Immature natural killer cell (primary cell): ENCODE results near the gene PCSK7. TPM values are rescaled to one million over a fixed set of nuclear protein-coding genes. Genes with fewer than 3 reads are reported as not detected.

Source experiments
- DNase-seq, 3 donors: peaks; one replicate each; pipeline ENCODE4 v3.0.0; 2022; ENCODE audit warnings: mixed read lengths in 1 of 3
- H3K27ac Mint-ChIP-seq, 6 donors: one replicate each; pipeline ENCODE4 v1.8.0; 2020; ENCODE audit warnings: mixed read lengths in 6 of 6, mild to moderate bottlenecking in 5 of 6, inconsistent platforms in 4 of 6, moderate library complexity in 3 of 6
- H3K27me3 Mint-ChIP-seq, 3 donors: one replicate each; pipeline ENCODE4 v1.8.0; 2020 to 2021; ENCODE audit warnings: low read depth in 3 of 3, mild to moderate bottlenecking in 3 of 3, mixed read lengths in 3 of 3, moderate library complexity in 3 of 3, inconsistent platforms in 1 of 3
- H3K36me3 Mint-ChIP-seq, 3 donors: one replicate each; pipeline ENCODE4 v1.8.0; 2020; ENCODE audit warnings: mixed read lengths in 3 of 3, inconsistent platforms in 2 of 3, mild to moderate bottlenecking in 2 of 3
- H3K4me1 Mint-ChIP-seq, 2 donors: one replicate each; pipeline ENCODE4 v1.8.0; 2020; ENCODE audit warnings: inconsistent platforms in 2 of 2, mild to moderate bottlenecking in 2 of 2, mixed read lengths in 2 of 2, moderate library complexity in 1 of 2
- H3K4me3 Mint-ChIP-seq, 5 donors: one replicate each; pipeline ENCODE4 v1.8.0; 2020; ENCODE audit warnings: mild to moderate bottlenecking in 5 of 5, mixed read lengths in 5 of 5, inconsistent platforms in 3 of 5, moderate library complexity in 3 of 5
- H3K9me3 Mint-ChIP-seq, 6 donors: one replicate each; pipeline ENCODE4 v1.8.0; 2020; ENCODE audit warnings: mild to moderate bottlenecking in 6 of 6, mixed read lengths in 6 of 6, inconsistent platforms in 4 of 6, moderate library complexity in 3 of 6
- polyA plus RNA-seq, 3 donors: library from polyadenylated mRNA; unstranded; fragments of 300-500 nt; fragmentation: Illumina TruSeq; gene quantifications; one replicate each; pipeline ENCODE4 v1.2.3, GENCODE V29; 2021

Gene PCSK7
- polyA plus RNA-seq, 3 donors from 2014 or later, result 32.8 to 96.3 (median 38.8) TPM

- no peak for DNase-seq
- Mint-ChIP-seq H3K27ac (peak overlapping the region in 1 of 6 donors; percentile 22), H3K36me3 (no peaks in the 10 kb centered on the region), H3K4me3 (no peak overlapping the region), H3K9me3 (no peaks in the 10 kb centered on the region), H3K27me3 (no peaks in the 10 kb centered on the region), H3K4me1 (peaks cover 28 to 78% of the 10 kb centered on the region in 2 donors)
Observed at GRCh38 chr11:117154468-117154867, 77.4 kb downstream of the PCSK7 start.

Other genes starting within 250 kb of the PCSK7 start
- gene SIK3, start 133.6 kb downstream of the PCSK7 start, polyA plus RNA-seq, result 10 to 100 TPM in 2 of 3 donors, 1 to 10 TPM in 1; 3.7 to 26.2 (median 16.5) TPM
- gene PAFAH1B2, start 87.8 kb downstream of the PCSK7 start, polyA plus RNA-seq, result 10 to 100 TPM; 16.0 to 23.7 (median 17.5) TPM
- gene SIDT2, start 53.3 kb downstream of the PCSK7 start, polyA plus RNA-seq, result 1 to 10 TPM; 1.6 to 4.7 (median 1.7) TPM
- gene TAGLN, start 32.7 kb downstream of the PCSK7 start, polyA plus RNA-seq, result under 1 TPM; 0.08 to 0.40 (median 0.09) TPM
- 1 to 10 TPM; 5.3 to 9.8 (median 8.9) TPM for gene RNF214, start 598 bp upstream of the PCSK7 start, polyA plus RNA-seq
- gene BACE1-AS, start 59.3 kb upstream of the PCSK7 start, polyA plus RNA-seq, result under 1 TPM in 1 of 3 donors, not detected in 2; 0.67 TPM
- 1 to 10 TPM in 1 of 3 donors, under 1 TPM in 1, not detected in 1; 0.04 to 1.0 TPM for gene BACE1, start 84.2 kb upstream of the PCSK7 start, polyA plus RNA-seq
- gene CEP164, start 95.8 kb upstream of the PCSK7 start, polyA plus RNA-seq, result 10 to 100 TPM in 2 of 3 donors, 1 to 10 TPM in 1; 5.6 to 20.5 (median 11.8) TPM